Measurements from ENCODE around the gene NDUFB3. TPM values are rescaled to one million over a fixed set of nuclear protein-coding genes. Genes with fewer than 3 reads are reported as not detected.

The NDUFB3 gene
- total RNA-seq, 1 experiment from 2014 or later, result 96.7 TPM

GRCh38 chr2:201105759-201106158 is 34.0 kb downstream of the NDUFB3 start:
- Histone ChIP-seq H3K27me3 (ENCODE audit: insufficient read depth, low read depth) (no peaks in the 10 kb centered on the region), H3K9me2 (ENCODE audit: insufficient read depth) (no peaks in the 10 kb centered on the region), H3F3A (ENCODE audit: insufficient read depth, low read depth) (no peaks in the 10 kb centered on the region), H3K4me2 (no peak overlapping the region), H3K79me2 (ENCODE audit: low read depth) (no peaks in the 10 kb centered on the region), H3K9me3 (ENCODE audit: insufficient read depth, low read depth) (no peaks in the 10 kb centered on the region), H3K4me1 (replicated peaks; ENCODE audit: insufficient read depth) (no peaks in the 10 kb centered on the region), H2AFZ (no peak overlapping the region), H4K20me1 (ENCODE audit: insufficient read depth) (no peaks in the 10 kb centered on the region), H3K4me3 (no peak overlapping the region), H3K27ac (no peak overlapping the region), H3K36me3 (ENCODE audit: low read depth) (no peaks in the 10 kb centered on the region)
- CTCF ChIA-PET, result no interaction called here
- no TSS peak for BruUV-seq (replicated peaks)
- DNase-seq, result no peak
- intact Hi-C loops (cut with micrococcal nuclease; ENCODE audit: unreplicated experiment), result no loop called here
- POLR2A ChIA-PET (ENCODE audit: unreplicated experiment), result no interaction called here
- TF ChIP-seq, protein P1, sequence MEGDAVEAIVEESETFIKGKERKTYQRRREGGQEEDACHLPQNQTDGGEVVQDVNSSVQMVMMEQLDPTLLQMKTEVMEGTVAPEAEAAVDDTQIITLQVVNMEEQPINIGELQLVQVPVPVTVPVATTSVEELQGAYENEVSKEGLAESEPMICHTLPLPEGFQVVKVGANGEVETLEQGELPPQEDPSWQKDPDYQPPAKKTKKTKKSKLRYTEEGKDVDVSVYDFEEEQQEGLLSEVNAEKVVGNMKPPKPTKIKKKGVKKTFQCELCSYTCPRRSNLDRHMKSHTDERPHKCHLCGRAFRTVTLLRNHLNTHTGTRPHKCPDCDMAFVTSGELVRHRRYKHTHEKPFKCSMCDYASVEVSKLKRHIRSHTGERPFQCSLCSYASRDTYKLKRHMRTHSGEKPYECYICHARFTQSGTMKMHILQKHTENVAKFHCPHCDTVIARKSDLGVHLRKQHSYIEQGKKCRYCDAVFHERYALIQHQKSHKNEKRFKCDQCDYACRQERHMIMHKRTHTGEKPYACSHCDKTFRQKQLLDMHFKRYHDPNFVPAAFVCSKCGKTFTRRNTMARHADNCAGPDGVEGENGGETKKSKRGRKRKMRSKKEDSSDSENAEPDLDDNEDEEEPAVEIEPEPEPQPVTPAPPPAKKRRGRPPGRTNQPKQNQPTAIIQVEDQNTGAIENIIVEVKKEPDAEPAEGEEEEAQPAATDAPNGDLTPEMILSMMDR (conservative IDR thresholded peaks at IDR 0.05), result no peak
- TF ChIP-seq EZH2 (IDR thresholded peaks at IDR 0.05; ENCODE audit: low read depth), result no peak

- no peak for DNase-seq
- CTCF ChIA-PET, result no interaction called here
- Histone ChIP-seq H3K27ac (no peak overlapping the region), H4K20me1 (ENCODE audit: insufficient read depth) (no peaks in the 10 kb centered on the region), H3K4me1 (replicated peaks; ENCODE audit: insufficient read depth) (no peaks in the 10 kb centered on the region), H3K4me3 (no peak overlapping the region), H3K9me3 (ENCODE audit: insufficient read depth, low read depth) (no peaks in the 10 kb centered on the region), H3K4me2 (no peak overlapping the region), H3F3A (ENCODE audit: insufficient read depth, low read depth) (no peaks in the 10 kb centered on the region), H2AFZ (no peak overlapping the region), H3K79me2 (ENCODE audit: low read depth) (no peaks in the 10 kb centered on the region), H3K27me3 (ENCODE audit: insufficient read depth, low read depth) (no peaks in the 10 kb centered on the region), H3K9me2 (ENCODE audit: insufficient read depth) (no peaks in the 10 kb centered on the region), H3K36me3 (ENCODE audit: low read depth) (no peaks in the 10 kb centered on the region)
- POLR2A ChIA-PET (ENCODE audit: unreplicated experiment), result no interaction called here
- TF ChIP-seq, protein P1 (conservative IDR thresholded peaks at IDR 0.05), result no peak
- TF ChIP-seq EZH2 (IDR thresholded peaks at IDR 0.05; ENCODE audit: low read depth), result no peak
- BruUV-seq (replicated peaks), result no TSS peak
- intact Hi-C loops (cut with micrococcal nuclease; ENCODE audit: unreplicated experiment), result no loop called here
These were observed 35.8 kb downstream of the NDUFB3 start for GRCh38 chr2:201107624-201108023.

DNA sequence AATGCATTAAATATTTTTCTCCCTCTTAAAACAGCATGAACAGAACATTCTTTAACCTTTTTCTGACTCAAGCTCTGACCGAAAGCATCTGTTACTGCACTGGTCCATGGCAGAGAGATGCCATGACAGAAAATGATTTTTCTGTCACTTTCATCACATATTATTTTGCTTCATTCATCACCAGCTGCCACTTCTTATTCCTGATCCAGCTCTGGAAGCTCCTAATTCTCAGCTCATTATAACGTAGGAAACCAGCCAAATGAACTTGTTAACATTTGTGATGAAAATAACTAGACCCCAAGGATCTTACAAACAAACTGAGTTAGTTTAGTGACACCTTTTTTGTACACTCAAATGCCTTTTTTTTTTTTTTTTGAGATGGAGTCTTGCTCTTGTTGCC is 36.5 kb downstream of the NDUFB3 start:
- Histone ChIP-seq H3K27ac (no peak overlapping the region), H3K9me2 (ENCODE audit: insufficient read depth) (no peaks in the 10 kb centered on the region), H3K27me3 (ENCODE audit: insufficient read depth, low read depth) (no peaks in the 10 kb centered on the region), H3K4me2 (no peak overlapping the region), H3K4me3 (no peak overlapping the region), H4K20me1 (ENCODE audit: insufficient read depth) (no peaks in the 10 kb centered on the region), H3K9me3 (ENCODE audit: insufficient read depth, low read depth) (no peaks in the 10 kb centered on the region), H3K79me2 (ENCODE audit: low read depth) (no peaks in the 10 kb centered on the region), H3F3A (ENCODE audit: insufficient read depth, low read depth) (no peaks in the 10 kb centered on the region), H3K36me3 (ENCODE audit: low read depth) (no peaks in the 10 kb centered on the region), H3K4me1 (replicated peaks; ENCODE audit: insufficient read depth) (no peaks in the 10 kb centered on the region), H2AFZ (no peak overlapping the region)
- intact Hi-C loops (cut with micrococcal nuclease; ENCODE audit: unreplicated experiment), result no loop called here
- no peak for TF ChIP-seq EZH2 (IDR thresholded peaks at IDR 0.05; ENCODE audit: low read depth)
- TF ChIP-seq, protein P1 (conservative IDR thresholded peaks at IDR 0.05), result no peak
- BruUV-seq (replicated peaks), result no TSS peak
- no peak for DNase-seq
- ChIA-PET POLR2A (ENCODE audit: unreplicated experiment) (interaction anchor here (0.7 kb wide), 1 partner anchor 194 kb away, joined by 7 read pairs; no protein-coding TSS in a partner anchor), CTCF (no interaction called here)

Measured in PC-9 (cell line).